HCT116 (cell line): Measurements from ENCODE around the gene CCDC61.

ENCODE experiments used
- ATF3 ChIP-seq: IDR thresholded peaks from 2 replicates; pipeline ENCODE4 v1.6.1; 2012
- CTCF ChIP-seq, 3 experiments: fragments of 200-600 bp in 1 of 3; sonication (generic) in 1 of 3; IDR thresholded peaks in 2 of 3; conservative IDR thresholded peaks in 1 of 3; 2 replicates each; pipeline ENCODE4 v1.5.1; 2012 to 2017; ENCODE audit warnings: low read depth in 2 of 3, low read length in 2 of 3, antibody characterized with exemption in 1 of 3, borderline replicate concordance in 1 of 3, control low read depth in 1 of 3, mild to moderate bottlenecking in 1 of 3, mixed read lengths in 1 of 3, mixed run types in 1 of 3, moderate library complexity in 1 of 3; ENCODE audit not compliant: insufficient read depth in 1 of 3
- POLR2A ChIP-seq: IDR thresholded peaks from 2 replicates; pipeline ENCODE4 v1.7.0; 2011; ENCODE audit warnings: borderline replicate concordance; ENCODE audit not compliant: insufficient read depth, insufficient read length; ENCODE audit errors: extremely low read depth
- REST ChIP-seq: IDR thresholded peaks from 2 replicates; pipeline ENCODE4 v1.6.1; 2012; ENCODE audit warnings: low read depth
- SRF ChIP-seq: IDR thresholded peaks from 2 replicates; pipeline ENCODE4 v1.6.1; 2012; ENCODE audit warnings: low read depth

- no peak for TF ChIP-seq POLR2A
- TF ChIP-seq ATF3 = no peak
- TF ChIP-seq SRF = no peak
- TF ChIP-seq REST = no peak
- TF ChIP-seq CTCF (IDR thresholded peaks at IDR 0.05 in 2 of 3, conservative IDR thresholded peaks at IDR 0.05 in 1 of 3; ENCODE audit: borderline replicate concordance in 1 of 3, insufficient read depth in 1 of 3, low read depth in 2 of 3, low read length in 2 of 3) = peak in 2 of 3 experiments; percentile 32 to 35; a peak in 2 of 6 replicates
Observed at GRCh38 chr19:45960595-45961235, 34.6 kb upstream of the CCDC61 start.
